MM.1S (cell line): ENCODE data around the gene ODF2.

Experiments
- DNase-seq: peaks from one replicate; pipeline ENCODE4 v3.0.0-alpha.2; 2015
- H2AFZ ChIP-seq: fragments of 300-600 bp; sonication (generic); 2 replicates; pipeline ENCODE4 v1.6.0; 2016; ENCODE audit warnings: antibody characterized with exemption, low read length
- H3F3A ChIP-seq: fragments of 300-600 bp; sonication (generic); 2 replicates; pipeline ENCODE4 v1.6.1; 2016; ENCODE audit warnings: mild to moderate bottlenecking, antibody characterized with exemption, low read length, moderate library complexity, mixed read lengths; ENCODE audit not compliant: insufficient read depth
- H3K27ac ChIP-seq: fragments of 300-600 bp; sonication (generic); 2 replicates; pipeline ENCODE4 v1.5.1; 2016; ENCODE audit warnings: mild to moderate bottlenecking, low read length
- H3K27me3 ChIP-seq: fragments of 300-600 bp; sonication (generic); replicated peaks from 2 replicates; pipeline ENCODE4 v1.6.0; 2016; ENCODE audit warnings: low read length; ENCODE audit not compliant: insufficient read depth
- H3K36me3 ChIP-seq: fragments of 300-600 bp; sonication (generic); replicated peaks from 2 replicates; pipeline ENCODE4 v1.6.1; 2016; ENCODE audit warnings: mild to moderate bottlenecking, low read length, mixed read lengths; ENCODE audit not compliant: insufficient read depth
- H3K4me1 ChIP-seq: fragments of 300-600 bp; sonication (generic); 2 replicates; pipeline ENCODE4 v1.6.1; 2016; ENCODE audit warnings: low read length, mixed read lengths
- H3K4me2 ChIP-seq: fragments of 300-600 bp; sonication (generic); 2 replicates; pipeline ENCODE4 v1.6.0; 2016; ENCODE audit warnings: low read depth, low read length
- H3K4me3 ChIP-seq: fragments of 300-600 bp; sonication (generic); 2 replicates; pipeline ENCODE4 v1.5.1; 2016; ENCODE audit warnings: low read length, mixed read lengths
- H3K79me2 ChIP-seq: fragments of 300-600 bp; sonication (generic); 2 replicates; pipeline ENCODE4 v1.6.1; 2016; ENCODE audit warnings: mixed run types, low read length, mixed read lengths
- H3K9ac ChIP-seq: fragments of 300-600 bp; sonication (generic); 2 replicates; pipeline ENCODE4 v1.6.1; 2016; ENCODE audit warnings: low read length, mixed read lengths
- H3K9me2 ChIP-seq: fragments of 300-600 bp; sonication (generic); replicated peaks from 2 replicates; pipeline ENCODE4 v1.6.1; 2016; ENCODE audit warnings: mild to moderate bottlenecking, low read length, mixed read lengths; ENCODE audit not compliant: insufficient read depth
- H3K9me3 ChIP-seq: fragments of 300-600 bp; sonication (generic); replicated peaks from 2 replicates; pipeline ENCODE4 v1.6.1; 2016; ENCODE audit warnings: mild to moderate bottlenecking, low read length, mixed read lengths; ENCODE audit not compliant: insufficient read depth
- H4K20me1 ChIP-seq: fragments of 300-600 bp; sonication (generic); 2 replicates; pipeline ENCODE4 v1.6.1; 2016; ENCODE audit warnings: mild to moderate bottlenecking, low read length, moderate library complexity, mixed read lengths; ENCODE audit not compliant: insufficient read depth
- CTCF ChIP-seq: fragments of 300-600 bp; sonication (generic); IDR thresholded peaks from 2 replicates; pipeline ENCODE4 v1.5.1; 2016; ENCODE audit warnings: antibody characterized with exemption, low read length, mixed read lengths
- EZH2 ChIP-seq: fragments of 300-600 bp; sonication (generic); optimal IDR thresholded peaks from 2 replicates; pipeline ENCODE3; 2017; ENCODE audit warnings: low read depth, mild to moderate bottlenecking, antibody characterized with exemption, low read length, mixed read lengths
- EZH2phosphoT487 ChIP-seq: fragments of 300-600 bp; sonication (generic); IDR thresholded peaks from 2 replicates; pipeline ENCODE4 v1.6.1; 2018; ENCODE audit warnings: antibody characterized with exemption, low read length

The ODF2 gene

GRCh38 chr9:128494108-128494745 is 38.4 kb downstream of the ODF2 start:
- Histone ChIP-seq H3F3A (no peaks in the 10 kb centered on the region), H3K4me3 (no peak overlapping the region), H2AFZ (no peak overlapping the region), H3K27ac (no peak overlapping the region), H4K20me1 (no peaks in the 10 kb centered on the region), H3K9ac (no peak overlapping the region), H3K9me3 (no peaks in the 10 kb centered on the region), H3K36me3 (no peaks in the 10 kb centered on the region), H3K9me2 (no peaks in the 10 kb centered on the region), H3K27me3 (no peaks in the 10 kb centered on the region), H3K4me2 (no peak overlapping the region), H3K79me2 (no peaks in the 10 kb centered on the region), H3K4me1 (no peaks in the 10 kb centered on the region)
- TF ChIP-seq CTCF (no peak), EZH2phosphoT487 (no peak), EZH2 (no peak)
- no peak for DNase-seq

DNA sequence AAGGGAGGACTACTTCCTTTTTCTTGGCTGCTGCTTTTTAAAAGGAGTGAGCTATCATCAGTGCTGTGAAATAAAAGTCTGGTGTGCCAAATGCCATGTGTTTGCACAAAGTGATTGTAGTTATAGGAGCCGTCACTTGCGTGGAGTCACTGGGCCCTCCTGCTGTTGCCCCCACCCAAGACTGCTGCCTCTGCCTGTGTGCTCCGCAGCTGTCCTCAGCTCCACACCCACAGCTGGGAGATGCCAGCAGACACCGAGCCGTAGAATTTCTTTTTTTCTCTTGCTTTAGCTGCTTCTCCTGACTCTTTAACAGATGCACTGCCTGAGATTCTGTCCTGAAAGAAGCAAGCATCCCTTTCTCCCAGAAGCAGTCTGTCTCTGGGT is 38.9 kb downstream of the ODF2 start:
- no peaks in the 10 kb centered on the region for H3F3A ChIP-seq
- no peak overlapping the region for H3K4me2 ChIP-seq
- H3K4me1 ChIP-seq = no peaks in the 10 kb centered on the region
- H3K4me3 ChIP-seq = no peak overlapping the region
- H3K79me2 ChIP-seq = no peaks in the 10 kb centered on the region
- TF ChIP-seq CTCF = no peak
- no peak for TF ChIP-seq EZH2
- no peak for TF ChIP-seq EZH2phosphoT487
- no peaks in the 10 kb centered on the region for H3K36me3 ChIP-seq
- DNase-seq = no peak
- no peaks in the 10 kb centered on the region for H3K27me3 ChIP-seq
- H3K9me2 ChIP-seq = no peaks in the 10 kb centered on the region
- H3K27ac ChIP-seq = no peak overlapping the region
- no peaks in the 10 kb centered on the region for H4K20me1 ChIP-seq
- H3K9me3 ChIP-seq = no peaks in the 10 kb centered on the region
- H3K9ac ChIP-seq = no peak overlapping the region
- H2AFZ ChIP-seq = no peak overlapping the region

DNA sequence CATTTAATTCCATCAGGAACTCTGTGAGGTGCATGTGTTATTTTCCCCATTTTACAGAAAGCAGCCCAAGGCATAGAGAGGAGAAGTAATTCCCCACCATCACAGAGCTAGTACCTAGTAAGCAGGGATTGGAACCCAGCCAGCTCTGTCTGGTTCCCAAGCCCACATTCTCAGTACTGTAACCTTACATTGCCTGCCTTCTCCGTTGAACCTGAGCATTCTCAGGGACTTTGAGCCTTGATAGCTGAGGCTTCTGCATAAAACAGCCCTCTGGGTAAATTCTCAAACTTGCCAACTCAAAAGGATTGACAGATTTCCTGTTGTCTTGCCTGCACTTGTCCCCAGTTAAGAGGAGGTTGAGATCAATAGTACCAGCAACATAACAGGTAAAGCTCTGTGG is 39.5 kb downstream of the ODF2 start:
- Histone ChIP-seq H3F3A (no peaks in the 10 kb centered on the region), H4K20me1 (no peaks in the 10 kb centered on the region), H3K79me2 (no peaks in the 10 kb centered on the region), H3K4me2 (no peak overlapping the region), H3K36me3 (no peaks in the 10 kb centered on the region), H2AFZ (no peak overlapping the region), H3K9ac (no peak overlapping the region), H3K9me3 (no peaks in the 10 kb centered on the region), H3K27me3 (no peaks in the 10 kb centered on the region), H3K4me3 (no peak overlapping the region), H3K4me1 (no peaks in the 10 kb centered on the region), H3K9me2 (no peaks in the 10 kb centered on the region), H3K27ac (no peak overlapping the region)
- DNase-seq = no peak
- TF ChIP-seq CTCF = no peak
- no peak for TF ChIP-seq EZH2
- TF ChIP-seq EZH2phosphoT487 = no peak
